Stimulated activated CD8-positive, alpha-beta memory T cell treated with anti-CD3 and anti-CD28 coated beads, Interleukin-2, amount 100 ng/mL, for 48 hours (primary cell): Measurements from ENCODE around the gene CRYGS.
"Not testable (repeated sequence)": the region's sequence is repeated elsewhere in the genome, so short reads cannot be mapped to it uniquely, and the experiment has no call there.

Experiments used
- DNase-seq, 2 donors: peaks; one replicate each; pipeline ENCODE4 v3.0.0-alpha.2; 2020; ENCODE audit warnings: low read depth in 2 of 2

Gene CRYGS

DNA sequence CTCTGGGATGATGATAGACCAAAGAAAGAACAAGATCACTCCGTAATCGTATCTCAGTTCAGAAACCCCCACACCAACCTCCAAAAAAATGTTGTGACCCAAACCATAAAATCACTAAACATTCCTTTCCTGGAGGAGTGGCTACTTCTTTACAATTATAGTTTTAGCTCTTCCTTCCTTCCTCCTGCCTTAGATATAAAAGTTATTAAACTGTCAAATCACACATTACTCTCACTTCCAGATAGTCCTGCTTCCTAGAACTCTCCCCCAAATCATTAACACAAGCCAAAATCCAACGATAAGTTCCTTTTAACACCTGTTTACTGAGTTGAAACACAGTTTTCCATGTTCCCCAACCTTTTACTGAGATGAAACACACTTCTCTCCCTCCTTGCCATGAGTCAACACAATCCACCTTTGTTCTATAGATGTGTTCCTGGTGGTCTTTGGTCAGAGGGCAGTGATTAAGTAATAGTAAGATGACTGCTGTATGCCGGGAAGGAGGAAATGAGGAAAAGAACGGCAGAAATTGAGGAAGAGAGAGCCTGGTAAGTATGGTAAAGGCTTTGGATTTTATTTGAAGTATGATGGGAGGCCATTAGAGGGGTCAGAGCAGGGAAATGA is 8.3 kb upstream of the CRYGS start:
- no peak for DNase-seq

DNA sequence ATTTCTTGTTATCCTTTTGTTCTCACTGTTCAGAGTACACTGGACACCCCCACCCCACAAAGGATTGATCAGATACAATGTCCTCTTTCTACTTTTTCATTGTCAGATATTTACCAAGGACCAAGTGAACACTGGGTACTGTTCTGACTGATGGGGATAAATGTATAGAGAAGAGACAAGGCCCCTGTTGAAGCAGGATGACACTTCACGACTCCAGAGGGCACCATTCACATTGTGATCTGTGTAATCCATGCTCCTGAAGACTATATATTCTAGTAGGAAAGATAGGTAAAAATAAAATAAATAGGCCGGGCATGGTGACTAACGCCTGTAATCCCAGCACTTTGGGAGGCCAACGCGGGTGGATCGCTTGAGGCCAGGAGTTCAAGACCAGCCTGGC is 7.2 kb upstream of the CRYGS start:
- no peak for DNase-seq

DNA sequence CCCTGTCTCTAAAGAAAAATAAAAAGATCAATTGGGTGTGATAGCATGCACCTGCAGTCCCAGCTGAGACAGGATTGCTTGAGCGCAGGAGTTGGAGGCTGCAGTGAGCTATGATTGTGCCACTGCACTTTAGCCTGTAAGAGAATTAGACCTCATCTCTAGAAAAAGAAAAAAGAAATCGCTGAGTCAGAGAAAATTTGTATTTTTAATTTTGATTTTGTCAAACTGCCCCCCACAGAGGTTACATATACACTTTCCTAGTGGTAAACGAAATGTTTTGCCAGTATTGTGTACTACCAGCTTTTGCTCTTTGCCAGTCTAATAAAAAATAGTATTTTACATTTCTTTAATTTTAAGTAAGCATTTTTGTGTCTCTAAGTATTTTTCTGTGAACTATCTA is 5.3 kb upstream of the CRYGS start:
- DNase-seq: no peak

DNA sequence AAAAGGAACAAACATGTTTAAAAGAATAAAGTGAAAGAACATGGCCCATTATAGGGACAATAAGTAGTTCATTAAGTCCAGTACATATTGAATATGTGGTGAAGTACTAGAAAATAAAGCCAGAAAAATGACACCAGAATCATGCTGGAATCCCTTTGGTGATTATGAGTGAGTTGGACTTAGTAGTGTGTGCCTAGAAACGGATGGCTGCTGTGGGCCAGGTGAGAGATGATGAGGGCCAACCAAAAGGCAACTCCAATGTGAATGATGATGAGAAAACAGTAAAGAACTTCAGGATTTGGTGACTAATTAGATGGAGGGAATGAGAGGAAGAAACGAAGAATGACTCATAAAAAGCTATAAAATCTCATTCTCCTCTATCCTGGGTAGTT is 3.3 kb downstream of the CRYGS start:
- DNase-seq: no peak

DNA sequence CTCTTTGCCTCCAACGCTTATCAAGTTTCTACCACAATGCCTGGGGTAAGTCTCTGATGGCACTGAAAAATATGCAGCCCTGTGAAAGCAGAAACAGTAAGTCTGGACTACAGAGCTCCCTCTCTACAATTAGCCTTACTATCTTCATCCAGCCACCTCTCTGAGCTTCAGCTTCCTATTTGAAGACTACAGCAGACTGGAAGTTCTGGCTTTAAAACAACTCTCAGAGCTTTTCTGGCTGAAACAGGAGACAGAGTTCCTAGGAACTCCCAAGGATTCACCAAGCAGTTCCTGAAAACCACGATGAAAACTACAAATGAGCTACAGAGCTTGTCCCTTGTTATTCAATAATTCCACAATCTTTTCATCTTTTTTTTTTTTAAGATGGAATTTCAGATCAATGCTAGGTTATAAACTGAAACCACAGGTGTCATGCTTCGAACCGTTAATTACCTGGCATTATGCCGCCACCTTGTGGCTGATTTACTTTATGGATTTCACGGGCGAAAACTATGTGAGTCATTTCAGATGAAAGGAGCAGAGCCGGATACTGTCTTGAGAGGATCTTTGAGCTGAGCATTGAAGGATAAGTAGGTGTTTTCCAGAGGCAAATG is 3.9 kb downstream of the CRYGS start:
- peak; percentile 41 to 63 for DNase-seq

DNA sequence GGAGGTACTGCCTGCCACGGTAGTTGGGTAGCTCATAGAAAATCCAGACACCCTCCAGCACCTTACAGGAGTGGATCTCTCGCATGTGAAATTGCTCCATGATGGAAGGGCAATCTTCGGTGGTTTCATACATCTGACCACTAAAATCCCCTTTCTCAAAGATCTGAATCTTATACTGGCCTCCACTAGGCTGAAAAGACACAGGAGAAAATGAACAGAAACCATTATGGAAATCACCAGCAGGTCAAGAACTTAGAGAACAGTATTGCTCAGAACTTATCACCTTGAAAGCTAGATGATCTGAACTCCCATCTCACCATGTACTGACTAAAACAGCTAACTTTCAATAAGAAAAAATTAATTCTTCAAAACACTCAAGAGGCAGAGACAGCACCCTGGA is 5.4 kb downstream of the CRYGS start:
- DNase-seq: no peak

DNA sequence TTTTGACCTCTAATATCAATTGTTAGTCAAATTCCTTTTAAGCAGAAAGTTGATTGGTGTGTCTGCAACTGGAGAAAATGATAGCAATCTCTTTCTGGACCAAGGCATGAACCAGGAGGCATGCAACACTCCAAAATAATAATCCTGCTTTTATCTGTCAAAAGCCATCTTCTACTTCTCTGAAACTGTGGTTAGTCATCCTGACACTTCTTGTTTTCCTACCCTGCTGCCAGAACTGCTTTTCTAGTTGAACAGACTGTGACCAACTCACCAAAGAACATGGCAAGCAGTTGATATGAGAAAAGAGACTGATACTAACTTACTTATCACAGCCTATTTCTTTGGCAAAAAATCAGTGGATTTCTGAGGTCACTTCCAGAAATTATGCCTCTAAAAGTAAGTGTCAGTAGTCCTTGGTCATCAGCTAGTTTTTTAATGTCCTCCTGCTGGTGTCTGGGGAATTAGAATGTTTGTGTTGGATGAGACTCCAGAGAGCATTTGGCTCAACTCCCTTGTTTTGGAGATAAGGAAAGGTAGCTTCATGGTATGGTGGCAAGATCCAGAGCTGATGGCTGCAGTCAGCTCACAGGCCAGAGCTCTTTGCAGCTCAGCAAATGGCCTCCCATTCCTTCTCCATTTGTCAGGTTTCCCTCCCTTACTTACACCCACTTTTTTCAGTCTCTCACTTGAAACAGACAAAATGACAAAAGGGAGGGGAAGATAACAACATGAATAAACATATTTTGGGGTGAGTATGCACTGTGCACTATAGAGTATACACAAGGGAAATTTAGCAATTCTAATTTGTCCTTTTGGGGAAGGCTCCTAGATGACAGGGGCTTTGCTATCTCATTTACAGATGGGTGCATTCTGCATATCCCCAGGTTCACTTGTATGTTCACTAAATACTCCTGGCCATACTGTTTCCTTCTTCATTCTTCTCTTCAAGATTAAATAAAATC is 7.0 kb downstream of the CRYGS start:
- no peak for DNase-seq

DNA sequence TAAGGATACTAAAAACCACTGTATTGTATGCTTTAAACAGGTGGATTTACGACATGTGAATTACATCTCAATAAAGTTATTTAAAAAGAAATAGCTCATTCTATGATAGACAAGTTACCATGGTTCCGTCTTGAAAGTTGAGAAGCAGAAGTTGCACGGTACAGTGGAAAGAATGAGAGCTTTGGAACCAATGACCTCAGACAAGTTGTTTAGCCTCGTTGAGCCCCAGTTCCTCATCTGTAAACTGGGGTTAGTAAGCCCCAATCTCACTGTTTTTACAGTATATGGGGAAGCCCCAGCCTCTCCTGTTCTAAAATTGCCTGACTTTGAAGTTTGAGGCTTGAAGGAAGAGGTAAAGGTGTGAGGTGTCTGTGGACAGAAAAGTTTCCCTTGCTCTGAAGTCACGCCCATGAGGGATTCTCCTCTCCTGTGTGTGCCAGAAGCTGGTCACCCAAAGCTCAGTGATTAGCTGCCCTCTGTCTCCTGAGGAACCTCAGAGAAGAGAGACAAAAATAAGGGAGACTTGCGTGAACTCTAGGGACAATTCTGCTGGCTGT is 10.0 kb downstream of the CRYGS start:
- DNase-seq: no peak

DNA sequence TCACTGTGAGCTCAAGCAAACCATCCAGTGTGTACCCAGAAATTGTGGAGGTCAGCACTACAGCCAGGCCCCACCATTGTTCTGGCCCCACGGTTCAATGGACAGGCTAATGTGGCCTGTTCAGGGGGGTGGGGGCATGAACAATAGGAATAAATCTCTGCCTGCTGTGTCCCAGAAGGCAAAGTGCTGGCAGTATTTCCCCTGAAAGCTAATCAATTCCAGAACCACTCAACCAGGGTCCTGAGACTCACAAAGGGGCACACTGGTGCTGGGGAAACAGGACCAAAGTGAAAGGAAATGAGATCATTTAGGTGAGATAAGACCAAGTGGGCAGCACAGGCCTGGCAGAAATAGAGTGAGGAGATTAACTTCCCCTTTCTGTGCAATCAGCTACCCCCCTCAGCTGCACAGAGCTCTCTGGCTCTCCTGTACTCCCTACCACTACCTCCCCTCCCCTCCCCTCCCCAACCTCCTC is 11.5 kb downstream of the CRYGS start:
- no peak for DNase-seq

DNA sequence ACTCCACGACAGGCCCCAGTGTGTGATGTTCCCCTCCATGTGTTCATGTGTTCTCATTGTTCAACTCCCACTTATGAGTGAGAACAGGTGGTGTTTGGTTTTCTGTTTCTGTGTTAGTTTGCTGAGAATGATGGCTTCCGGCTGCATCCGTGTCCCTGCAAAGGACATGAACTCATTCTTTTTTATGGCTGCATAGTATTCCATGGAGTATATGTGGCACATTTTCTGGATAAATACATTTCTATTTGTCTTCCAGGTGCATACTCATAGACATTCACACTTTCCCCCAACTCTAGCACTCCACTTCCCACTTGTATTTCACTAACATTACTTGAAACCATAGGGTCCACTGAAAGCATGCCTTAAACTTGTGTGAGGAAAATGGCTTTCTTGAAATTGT is 12.5 kb downstream of the CRYGS start:
- not testable (repeated sequence) for DNase-seq

DNA sequence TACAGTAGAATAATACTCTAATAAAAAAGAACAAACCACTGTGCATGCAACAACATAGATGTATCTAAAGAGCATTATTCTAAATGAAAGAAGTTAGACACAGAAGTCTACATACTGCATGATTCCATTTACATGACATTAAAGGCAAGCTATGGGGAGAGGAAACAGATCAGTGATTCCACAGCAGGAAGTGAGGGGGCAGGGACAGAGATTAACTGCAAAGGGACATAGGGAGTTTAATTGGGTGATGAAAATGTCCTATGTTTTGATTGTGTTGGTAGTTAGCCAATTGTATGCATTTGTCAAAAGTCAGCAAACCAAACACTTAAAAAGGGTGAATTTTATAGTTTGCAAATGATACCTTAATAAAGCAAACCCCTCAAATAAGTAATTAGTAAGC is 13.8 kb downstream of the CRYGS start:
- no peak for DNase-seq

DNA sequence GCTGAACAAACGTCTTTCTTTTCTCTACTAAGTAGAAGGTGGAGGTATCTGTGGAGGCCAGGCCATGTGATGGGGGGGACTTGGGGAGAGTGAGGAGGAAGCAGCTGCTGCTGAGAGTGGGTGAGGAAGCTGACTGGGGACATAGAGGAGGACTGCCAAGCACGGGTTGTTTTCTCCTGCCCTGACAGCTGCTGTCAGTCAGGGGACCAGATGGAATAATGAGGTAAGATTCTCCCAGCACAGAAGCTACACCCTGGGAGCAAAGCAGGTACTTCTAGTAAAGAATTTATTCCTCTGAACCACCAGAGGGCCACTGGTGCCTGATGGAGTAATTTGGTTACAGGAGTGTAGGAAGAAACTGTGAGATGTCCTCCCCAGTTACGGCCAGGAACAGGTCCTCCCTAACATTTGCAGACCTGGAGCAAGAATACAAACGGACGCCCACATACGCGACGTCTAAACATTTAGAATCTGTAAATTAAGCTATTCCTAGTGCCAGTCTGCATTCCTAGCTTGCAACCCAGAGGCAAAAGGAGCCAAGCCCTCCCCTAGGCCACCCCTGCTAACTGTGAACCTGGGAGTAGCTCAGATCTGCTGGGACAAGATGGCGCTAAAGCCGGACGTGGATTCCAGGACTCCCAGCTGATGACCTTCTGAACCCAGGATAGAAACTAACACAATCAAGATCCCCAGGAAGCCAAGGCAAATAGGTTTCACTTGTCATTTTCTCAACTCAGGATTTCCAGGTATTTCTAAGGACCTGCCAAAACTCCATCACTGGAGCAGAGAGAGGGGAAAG is 14.8 kb downstream of the CRYGS start:
- no peak for DNase-seq

DNA sequence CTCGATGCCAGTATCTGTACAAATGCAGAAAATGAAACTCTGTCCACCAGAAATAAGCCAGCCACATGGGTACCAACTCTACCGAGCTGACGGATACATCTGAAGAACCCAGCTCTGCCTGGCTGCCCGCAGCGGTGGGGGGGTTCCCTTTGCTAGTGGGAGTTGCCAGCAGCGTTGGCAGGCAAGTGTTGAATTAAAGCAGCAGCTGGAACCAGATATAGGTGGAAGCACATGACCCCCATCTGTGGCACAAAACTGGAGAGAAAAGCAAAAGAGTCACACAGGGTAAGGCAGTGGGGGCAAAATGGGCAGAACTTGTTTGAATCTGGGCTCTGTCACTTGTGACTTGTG is 17.9 kb downstream of the CRYGS start:
- no peak for DNase-seq

DNA sequence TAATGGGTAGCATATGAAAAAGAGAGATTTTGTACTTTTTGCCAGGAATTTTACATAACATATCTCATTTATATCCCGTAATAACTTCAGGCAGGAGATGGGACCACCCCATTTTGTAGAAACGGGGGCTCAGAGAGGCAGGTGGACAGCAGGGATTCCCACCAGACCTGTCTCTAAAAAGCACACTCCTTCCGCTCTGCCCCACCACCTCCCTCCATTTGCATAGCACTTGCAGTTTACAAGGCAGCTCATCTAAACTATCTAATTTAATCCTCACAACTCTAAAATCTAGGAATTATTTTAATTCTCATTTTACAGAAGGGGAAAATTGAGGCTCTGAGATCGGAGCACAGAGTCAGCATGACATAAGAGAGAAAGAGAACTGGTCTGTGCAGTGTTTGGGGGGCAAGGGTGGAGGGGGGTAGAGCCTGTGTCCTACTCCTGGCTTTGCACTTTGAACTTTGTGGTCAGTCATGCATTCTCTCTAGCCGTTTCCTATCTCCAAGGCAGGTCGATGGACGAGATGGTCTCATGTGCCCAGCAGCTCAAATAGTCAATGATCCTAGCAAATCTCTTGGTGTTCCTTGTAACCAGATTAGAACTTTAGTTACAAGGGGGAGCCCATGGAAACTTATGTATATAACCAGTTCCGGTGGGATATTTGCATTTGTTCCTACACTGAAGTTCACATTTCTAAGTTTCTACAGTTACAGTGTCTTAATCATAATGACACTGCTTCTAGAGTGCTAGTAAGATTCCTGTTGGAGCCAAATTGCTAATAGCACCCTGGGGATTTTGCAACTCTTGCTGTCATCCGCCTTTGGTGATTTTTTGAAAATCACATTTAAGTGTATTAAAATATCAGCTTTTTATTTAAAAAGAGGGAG is 18.6 kb downstream of the CRYGS start:
- no peak for DNase-seq

DNA sequence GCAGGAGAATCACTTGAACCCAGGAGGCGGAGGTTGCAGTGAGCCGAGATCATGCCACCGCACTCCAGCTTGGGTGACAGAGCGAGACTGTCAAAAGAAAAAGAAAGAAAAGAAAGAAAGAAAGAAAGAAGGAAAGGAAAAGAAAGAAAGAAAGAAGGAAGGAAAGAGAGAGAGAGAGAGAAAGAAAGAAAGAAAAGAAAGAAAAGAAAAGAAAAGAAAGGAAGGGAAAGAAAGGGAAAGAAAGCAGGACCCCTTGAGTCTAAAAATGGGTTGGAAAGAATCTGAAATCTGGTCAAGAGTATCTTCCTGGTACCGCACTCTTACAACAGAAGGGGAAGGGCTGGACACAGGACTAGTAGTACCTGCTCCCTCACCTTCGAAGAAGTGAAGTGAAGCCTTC is 19.6 kb downstream of the CRYGS start:
- DNase-seq: no peak

DNA sequence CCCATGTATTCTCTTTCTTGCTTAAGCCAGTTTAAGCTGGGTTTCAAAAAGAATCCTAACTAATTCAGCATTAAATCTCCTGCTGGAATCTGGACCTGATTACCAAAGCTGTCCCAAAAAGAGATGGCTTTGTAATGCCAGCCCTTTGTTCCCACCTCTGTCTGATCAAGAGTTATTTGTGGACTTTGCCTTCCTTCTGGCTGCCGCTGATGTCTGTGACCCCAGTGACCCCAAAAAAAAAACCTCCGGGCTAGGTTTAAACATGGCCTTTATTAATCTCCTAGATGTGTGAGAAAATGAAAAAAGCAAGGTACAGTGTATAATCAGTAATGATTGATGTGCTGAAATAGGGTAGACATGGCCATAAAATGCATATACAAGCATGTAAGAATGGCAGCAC is 20.7 kb downstream of the CRYGS start:
- DNase-seq: no peak

DNA sequence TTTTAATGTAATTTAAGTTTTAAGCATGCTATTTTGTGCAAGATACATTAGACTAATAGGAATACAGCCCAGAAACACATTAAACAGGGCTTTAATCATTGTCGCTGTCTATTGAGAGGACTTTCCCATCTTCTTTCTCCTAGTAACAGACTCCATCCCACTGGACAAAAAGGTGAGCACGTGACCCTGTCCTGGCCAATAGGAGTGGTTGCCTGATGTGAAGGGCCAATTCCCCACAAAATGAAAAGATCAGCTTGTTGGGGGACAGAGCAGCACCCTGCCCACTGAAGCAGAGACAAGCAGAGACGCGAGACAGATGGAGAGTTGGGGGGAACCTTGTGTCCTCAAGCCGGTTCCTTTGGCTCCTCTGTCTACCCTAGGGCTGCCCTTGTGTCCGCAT is 21.2 kb downstream of the CRYGS start:
- DNase-seq: no peak

DNA sequence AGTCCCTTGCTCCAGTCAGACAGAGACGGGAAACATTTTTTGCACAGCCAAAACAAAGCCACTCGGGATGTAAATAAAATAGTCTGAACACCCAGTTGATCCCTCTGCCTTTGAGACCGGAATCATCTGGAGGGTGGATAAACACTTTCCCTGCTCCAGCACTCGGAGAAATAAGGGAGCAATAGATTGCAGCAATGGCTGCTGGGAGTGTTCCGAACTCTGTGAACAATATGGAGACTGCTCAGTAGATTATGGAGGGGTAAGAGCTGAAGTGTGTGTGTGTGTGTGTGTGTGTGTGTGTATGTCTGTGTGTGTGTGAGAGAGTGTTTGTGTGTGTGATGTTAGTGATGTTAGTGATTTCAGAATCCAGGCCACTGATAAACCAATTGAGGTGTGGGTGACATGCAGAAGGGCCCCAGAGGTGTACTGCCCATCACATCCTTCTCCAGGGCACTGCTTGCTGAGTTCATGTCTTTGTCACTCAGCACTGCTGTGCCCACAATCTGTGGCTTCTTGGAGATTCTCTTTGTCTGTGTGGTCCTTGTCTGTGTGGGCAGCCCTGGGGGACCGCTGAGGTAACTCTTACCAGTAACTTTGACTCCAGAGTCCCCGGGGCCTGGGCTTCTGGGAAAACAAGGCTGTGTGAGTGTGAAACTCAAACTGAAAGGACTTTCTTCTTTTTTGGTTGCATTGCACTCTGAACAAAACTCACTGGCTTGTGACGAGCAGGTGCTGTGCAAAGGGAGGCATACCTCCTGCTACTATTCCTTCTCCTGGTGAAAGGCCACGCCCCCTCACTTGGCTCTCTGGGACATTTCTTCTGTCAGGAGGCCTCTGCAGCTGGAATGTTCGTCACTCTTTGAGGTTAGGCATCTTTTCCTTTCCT is 23.0 kb downstream of the CRYGS start:
- DNase-seq: peak in 1 of 2 donors; percentile 26

DNA sequence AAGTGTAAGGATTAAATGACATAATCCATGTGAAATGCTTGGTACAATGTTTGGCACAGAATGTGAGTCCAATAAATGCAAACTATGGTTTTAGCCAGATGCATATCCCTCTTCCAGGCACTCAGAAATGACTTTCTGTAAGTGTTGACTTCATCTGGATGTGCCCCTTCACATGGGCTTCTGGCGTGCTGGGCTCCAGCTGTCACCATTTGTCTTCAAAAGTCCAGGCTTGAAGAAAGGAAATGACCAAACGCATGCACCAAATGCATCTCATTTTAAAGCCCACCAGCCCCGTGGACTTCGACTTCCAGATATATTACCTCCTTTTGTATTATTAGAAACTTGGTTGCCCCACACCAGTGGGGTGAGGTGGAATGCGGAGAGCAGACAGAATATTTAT is 23.7 kb downstream of the CRYGS start:
- DNase-seq: no peak
